Activated CD4-positive, CD25-positive, alpha-beta regulatory T cell (primary cell): ENCODE measurements around the gene STOML1.

Source experiments
- DNase-seq, 4 experiments: peaks; one replicate each; lab custom pipeline; 2025; lab: John Stamatoyannopoulos, UW

The STOML1 gene

GRCh38 chr15:73991726-73992593 is at the start of gene STOML1:
STOML1 (minus strand) TSS chr15:73992295; CDS start chr15:73992223, 72 bp downstream.
- DNase-seq, result peak; percentile 89 to 96 (median 95)

- no peak for DNase-seq
Observed at GRCh38 chr15:74041311-74041756, 49.2 kb upstream of the STOML1 start.

GRCh38 chr15:74040109-74040850 is 48.2 kb upstream of the STOML1 start:
- DNase-seq, result no peak

GRCh38 chr15:74039656-74040010 is 47.5 kb upstream of the STOML1 start:
- DNase-seq, result no peak

- no peak for DNase-seq
Observed at GRCh38 chr15:74038707-74039655, 46.9 kb upstream of the STOML1 start.

GRCh38 chr15:74037171-74038117 is 45.3 kb upstream of the STOML1 start:
- DNase-seq, result no peak

- DNase-seq, result no peak
Observed at GRCh38 chr15:74036271-74037170, 44.4 kb upstream of the STOML1 start.

- no peak for DNase-seq
Observed at GRCh38 chr15:74035121-74036017, 43.3 kb upstream of the STOML1 start.

GRCh38 chr15:74034206-74034755 is 42.2 kb upstream of the STOML1 start:
- no peak for DNase-seq

- no peak for DNase-seq
Observed at GRCh38 chr15:74032606-74033561, 40.8 kb upstream of the STOML1 start.

- no peak for DNase-seq
Observed at GRCh38 chr15:74032046-74032445, 40.0 kb upstream of the STOML1 start.

- DNase-seq, result no peak
Observed at GRCh38 chr15:74028646-74029045, 36.6 kb upstream of the STOML1 start.

GRCh38 chr15:74027688-74028087 is 35.6 kb upstream of the STOML1 start:
- DNase-seq, result no peak

GRCh38 chr15:74025436-74025835 is 33.3 kb upstream of the STOML1 start:
- DNase-seq, result no peak

- no peak for DNase-seq
Observed at GRCh38 chr15:74024687-74025086, 32.6 kb upstream of the STOML1 start.

- no peak for DNase-seq
Observed at GRCh38 chr15:74022706-74023470, 30.8 kb upstream of the STOML1 start.
